HepG2 (cell line): ENCODE measurements around the gene RASIP1. TPM values are rescaled to one million over a fixed set of nuclear protein-coding genes. Genes with fewer than 3 reads are reported as not detected.

Experiments used
- ATAC-seq: fragments of 200-7000 bp; cut with Tn5 transposase; 3 replicates; pipeline ENCODE4 v1.9.1; 2020; ENCODE audit warnings: mild to moderate bottlenecking, moderate library complexity
- BruUV-seq: library from RNA; stranded (reverse); fragments of 400-500 nt; replicated peaks from 2 replicates; lab custom pipeline; 2021; lab: Mats Ljungman, UMichigan
- CTCF ChIA-PET: fragments of 300-600 bp; formaldehyde crosslinking; extraction: SDS; loops from one replicate; lab custom pipeline; 2021; ENCODE audit warnings: low total read pairs, inconsistent platforms, low intra/inter-chr PET ratio; lab: Yijun Ruan, JAX
- POLR2A ChIA-PET: fragments of 350-600 bp; sonication (Branson Sonifier 250); formaldehyde crosslinking; loops from one replicate; lab custom pipeline; 2020; ENCODE audit warnings: antibody characterized with exemption, inconsistent platforms; lab: Yijun Ruan, JAX
- DNase-seq: peaks from one replicate; pipeline ENCODE4 v3.0.0-alpha.2; 2015; ENCODE audit warnings: low spot score
- FAIRE-seq: peaks from 3 replicates; lab custom pipeline; 2011; peaks lifted over from hg19 to GRCh38; lab: Jason Lieb, UNC
- H2AFZ ChIP-seq: one replicate; pipeline ENCODE4 v1.6.1; 2011; ENCODE audit warnings: low read length, inconsistent platforms
- H3K27ac ChIP-seq: fragments of 300-600 bp; 3 replicates; pipeline ENCODE4 v1.8.0; 2011; ENCODE audit warnings: mixed run types, mild to moderate bottlenecking, mixed read lengths, low read length, inconsistent platforms; ENCODE audit not compliant: insufficient read depth; ENCODE audit errors: extremely low read length
- H3K27me3 ChIP-seq, 2 experiments: fragments of 200-600 bp in 1 of 2; 2 replicates in 1 of 2; 3 replicates in 1 of 2; pipeline versions ENCODE4 v1.6.0 to v1.8.0; 2011; ENCODE audit warnings: low read length in 2 of 2, mild to moderate bottlenecking in 2 of 2, moderate library complexity in 2 of 2, inconsistent platforms in 1 of 2; ENCODE audit not compliant: insufficient read depth in 2 of 2, control insufficient read depth in 1 of 2
- H3K36me3 ChIP-seq, 2 experiments: fragments of 200-600 bp in 1 of 2; replicated peaks in 1 of 2; 2 replicates in 1 of 2; 3 replicates in 1 of 2; pipeline versions ENCODE4 v1.5.1 to v1.8.0; 2011; ENCODE audit warnings: low read length in 2 of 2, inconsistent platforms in 1 of 2; ENCODE audit not compliant: insufficient read depth in 2 of 2, control insufficient read depth in 1 of 2
- H3K4me1 ChIP-seq: 2 replicates; pipeline ENCODE4 v1.5.1; 2012; ENCODE audit warnings: low read length, inconsistent platforms; ENCODE audit not compliant: insufficient read depth
- H3K4me2 ChIP-seq: 2 replicates; pipeline ENCODE4 v1.6.0; 2011; ENCODE audit warnings: low read depth, low read length, inconsistent platforms
- H3K4me3 ChIP-seq, 3 experiments: fragments of 200-600 bp in 1 of 3; sonication (generic), shearing (Covaris generic) in 1 of 3; replicated peaks in 1 of 3; 2 replicates each; pipeline ENCODE4 v1.5.1; 2011 to 2016; ENCODE audit warnings: low read length in 3 of 3, inconsistent platforms in 2 of 3, low read depth in 2 of 3, mild to moderate bottlenecking in 2 of 3, control low read depth in 1 of 3, mixed read lengths in 1 of 3; ENCODE audit not compliant: insufficient read depth in 1 of 3
- H3K79me2 ChIP-seq: one replicate; pipeline ENCODE4 v1.6.1; 2011; ENCODE audit warnings: low read length, inconsistent platforms; ENCODE audit not compliant: insufficient read depth
- H3K9ac ChIP-seq: 2 replicates; pipeline ENCODE4 v1.6.0; 2011; ENCODE audit warnings: mild to moderate bottlenecking, low read depth, low read length, inconsistent platforms; ENCODE audit not compliant: insufficient read depth
- H3K9me3 ChIP-seq: 2 replicates; pipeline ENCODE4 v1.5.1; 2012; ENCODE audit warnings: mild to moderate bottlenecking, low read length
- H4K20me1 ChIP-seq: 2 replicates; pipeline ENCODE4 v1.6.0; 2011; ENCODE audit warnings: inconsistent platforms, mild to moderate bottlenecking, low read length, moderate library complexity; ENCODE audit not compliant: insufficient read depth
- ATF7 ChIP-seq, 2 experiments: fragments of 450-650 bp in 1 of 2; sonication (generic) in 1 of 2; formaldehyde crosslinking in 1 of 2; IDR thresholded peaks; 2 replicates each; pipeline versions ENCODE4 v1.4.0 to v1.6.1; 2016 to 2020; ENCODE audit warnings: antibody characterized with exemption in 1 of 2, mild to moderate bottlenecking in 1 of 2, missing genetic modification reagents in 1 of 2
- BRCA1 ChIP-seq: sonication (generic); formaldehyde crosslinking; IDR thresholded peaks from 2 replicates; pipeline ENCODE4 v1.4.0; 2020; ENCODE audit warnings: missing genetic modification reagents
- CHD2 ChIP-seq: IDR thresholded peaks from 2 replicates; pipeline ENCODE4 v1.6.1; 2011; ENCODE audit warnings: low read depth, low read length, improper control_type of control experiment
- CSRNP2 ChIP-seq: sonication (generic); formaldehyde crosslinking; conservative IDR thresholded peaks from 2 replicates; pipeline ENCODE4 v1.8.0; 2022; ENCODE audit warnings: low read depth, missing genetic modification reagents
- KDM5B ChIP-seq: sonication (generic); formaldehyde crosslinking; IDR thresholded peaks from 2 replicates; pipeline ENCODE4 v1.4.0; 2020; ENCODE audit warnings: missing genetic modification reagents, mild to moderate bottlenecking, borderline replicate concordance
- KLF11 ChIP-seq: IDR thresholded peaks from 2 replicates; pipeline ENCODE4 v1.6.1; 2016; ENCODE audit warnings: missing compliant biosample characterization
- LBX2 ChIP-seq: sonication (generic); formaldehyde crosslinking; IDR thresholded peaks from 2 replicates; pipeline ENCODE4 v1.5.0; 2020; ENCODE audit warnings: missing genetic modification reagents, mild to moderate bottlenecking, borderline replicate concordance
- NR2C2 ChIP-seq: sonication (generic); formaldehyde crosslinking; IDR thresholded peaks from 2 replicates; pipeline ENCODE4 v1.4.0; 2020; ENCODE audit warnings: missing genetic modification reagents, mild to moderate bottlenecking, moderate library complexity, borderline replicate concordance
- RNF2 ChIP-seq: fragments of 450-650 bp; conservative IDR thresholded peaks from 2 replicates; pipeline ENCODE4 v1.6.1; 2016; ENCODE audit warnings: low read depth
- SMAD9 ChIP-seq: sonication (generic); formaldehyde crosslinking; IDR thresholded peaks from 2 replicates; pipeline ENCODE4 v1.5.1; 2020; ENCODE audit warnings: mild to moderate bottlenecking, missing genetic modification reagents
- SMC3 ChIP-seq: IDR thresholded peaks from 2 replicates; pipeline ENCODE4 v1.6.1; 2011; ENCODE audit warnings: low read length, improper control_type of control experiment
- TFDP2 ChIP-seq: sonication (generic); formaldehyde crosslinking; IDR thresholded peaks from 2 replicates; pipeline ENCODE4 v1.4.0; 2020; ENCODE audit warnings: missing genetic modification reagents
- TSC22D2 ChIP-seq: sonication (generic); formaldehyde crosslinking; IDR thresholded peaks from 2 replicates; pipeline ENCODE4 v1.5.1; 2020; ENCODE audit warnings: missing genetic modification reagents, mild to moderate bottlenecking, borderline replicate concordance
- ZBTB1 ChIP-seq: sonication (generic); formaldehyde crosslinking; IDR thresholded peaks from 2 replicates; pipeline ENCODE4 v1.4.0; 2020; ENCODE audit warnings: missing genetic modification reagents, borderline replicate concordance
- ZNF234 ChIP-seq: sonication (generic); formaldehyde crosslinking; conservative IDR thresholded peaks from 2 replicates; pipeline ENCODE4 v1.5.1; 2020; ENCODE audit warnings: mild to moderate bottlenecking, missing genetic modification reagents
- ZNF441 ChIP-seq: sonication (generic); formaldehyde crosslinking; IDR thresholded peaks from 2 replicates; pipeline ENCODE4 v1.7.0; 2021; ENCODE audit warnings: missing genetic modification reagents, borderline replicate concordance
- ZNF784 ChIP-seq: sonication (generic); formaldehyde crosslinking; IDR thresholded peaks from 2 replicates; pipeline ENCODE4 v1.5.1; 2020; ENCODE audit warnings: missing genetic modification reagents, mild to moderate bottlenecking, borderline replicate concordance
- ZNF800 ChIP-seq: sonication (generic); formaldehyde crosslinking; IDR thresholded peaks from 2 replicates; pipeline ENCODE4 v1.4.0; 2020; ENCODE audit warnings: missing genetic modification reagents
- ZSCAN12 ChIP-seq: sonication (generic); formaldehyde crosslinking; IDR thresholded peaks from 2 replicates; pipeline ENCODE4 v1.9.0; 2021; ENCODE audit warnings: mild to moderate bottlenecking, missing genetic modification reagents
- WGBS: methylation state at CpG from one replicate; pipeline ENCODE4 v1.1.6; 2017; ENCODE audit warnings: low lambda C conversion rate; 5-methylcytosine and 5-hydroxymethylcytosine counted together
- in situ Hi-C: cut with HindIII; loops from 2 replicates; pipeline ENCODE4 v1.10.0; 2017; ENCODE audit warnings: low pct_unique_long_range_greater_than_20kb; ENCODE audit not compliant: extremely low pct_ligation_motif_present
- intact Hi-C: fragments of 100-400 bp; cut with micrococcal nuclease; formaldehyde crosslinking; loops from one replicate; pipeline ENCODE4 v1.10.0; 2022; ENCODE audit not compliant: unreplicated experiment
- polyA plus RNA-seq, 8 experiments: library from polyadenylated mRNA; depleted of rRNA in 3 of 8; stranded (reverse) in 7 of 8; unstranded in 1 of 8; fragments of >200 nt; fragmentation: Illumina TruSeq in 4 of 8; extraction: Trizol in 4 of 8; gene quantifications; 2 replicates each; pipeline versions ENCODE4 v1.2.1 to v1.2.3, GENCODE V29; 2011 to 2016; ENCODE audit warnings: low read depth in 4 of 8, missing spikeins in 1 of 8, mixed read lengths in 1 of 8; ENCODE audit not compliant: insufficient read depth in 1 of 8
- total RNA-seq, 5 experiments: library from RNA; depleted of rRNA; stranded (reverse); fragments of >200 nt; fragmentation: Illumina TruSeq; extraction: Trizol; gene quantifications; 2 replicates each; pipeline ENCODE4 v1.2.3, GENCODE V29; 2016; ENCODE audit warnings: low read depth in 1 of 5

RASIP1 gene
- total and polyA plus RNA-seq, 2 of the 13 experiments (the other 11 are each of a cell fraction or from before 2014, with no cell fraction given), result 0.44 to 0.58 TPM

DNA sequence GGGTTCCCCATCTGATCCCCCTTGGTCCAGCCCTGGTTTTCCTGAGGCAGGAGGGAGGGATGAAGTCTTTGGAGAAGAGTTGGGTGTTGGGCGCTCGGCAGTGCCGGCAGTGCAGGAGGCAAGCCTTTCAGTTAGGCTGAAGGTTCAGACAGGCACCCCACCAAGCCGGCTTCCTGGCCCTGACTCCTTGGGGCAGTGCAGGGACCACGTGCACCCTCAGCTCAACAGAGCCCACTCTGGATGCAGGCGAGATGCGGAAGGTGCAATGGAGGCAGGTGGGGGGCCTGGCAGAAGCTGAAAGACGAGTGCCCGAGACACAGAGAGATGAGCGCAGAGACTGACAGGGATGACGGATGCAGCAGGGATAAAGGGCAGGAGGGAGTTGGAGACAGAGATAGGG, 31.9 kb downstream of the RASIP1 start (continued):
- TF ChIP-seq ZNF784 (CRISPR knock-in tag) (no peak), CSRNP2 (CRISPR knock-in tag) (no peak)

GRCh38 chr19:48705431-48705830, 35.0 kb downstream of the RASIP1 start:
- FAIRE-seq (no peak), ATAC-seq (no peak), DNase-seq (no peak)
- Histone ChIP-seq H3K4me3 (no peak overlapping the region), H3K9me3 (no peaks in the 10 kb centered on the region), H3K27me3 (no peaks in the 10 kb centered on the region), H3K4me1 (0 out of 2 replicates have a peak, but pooled peaks cover 6% of the 10 kb centered on the region), H3K36me3 (no peaks in the 10 kb centered on the region), H3K4me2 (no peak overlapping the region), H2AFZ (no peak overlapping the region), H4K20me1 (no peaks in the 10 kb centered on the region), H3K9ac (no peak overlapping the region), H3K27ac (no peak overlapping the region), H3K79me2 (no peaks in the 10 kb centered on the region)
- BruUV-seq, result no TSS peak
- WGBS, result 31% methylated on average over 2 of the region's 2 CpGs
- in situ Hi-C loops, result no loop called here
- CTCF ChIA-PET, result no interaction called here
- POLR2A ChIA-PET, result interaction anchor here (1.0 kb wide), 1 partner anchor 9 kb away, joined by 4 read pairs; no protein-coding TSS in a partner anchor
- intact Hi-C loops, result no loop called here
- TF ChIP-seq KLF11 (CRISPR knock-in tag) (no peak), TFDP2 (CRISPR knock-in tag) (no peak), ATF7 (IDR thresholded peaks at IDR 0.05) (no peak), ATF7 (CRISPR knock-in tag; IDR thresholded peaks at IDR 0.05) (no peak), TSC22D2 (no peak), NR2C2 (CRISPR knock-in tag) (no peak), ZNF800 (CRISPR knock-in tag) (no peak), ZNF441 (CRISPR knock-in tag) (no peak), SMC3 (no peak), ZNF234 (no peak), ZSCAN12 (CRISPR knock-in tag) (no peak), BRCA1 (CRISPR knock-in tag) (no peak), SMAD9 (CRISPR knock-in tag) (no peak), ZBTB1 (CRISPR knock-in tag) (no peak), KDM5B (no peak), LBX2 (no peak), RNF2 (no peak), CHD2 (no peak)
